ENCODE measurements around the gene GRID2. TPM values are rescaled to one million over a fixed set of nuclear protein-coding genes. Genes with fewer than 3 reads are reported as not detected.

The GRID2 gene
- total RNA-seq, 2 donors from 2014 or later: 27.3 to 40.4 TPM

GRCh38 chr4:93029769-93030168, 726.0 kb downstream of the GRID2 start:
- no peaks in the 10 kb centered on the region for H3K9me3 ChIP-seq (ENCODE audit: control insufficient read depth, low read length)
- H3K27ac ChIP-seq (ENCODE audit: low read depth, low read length): no peak overlapping the region
- WGBS, 2 experiments (ENCODE audit: insufficient coverage in 1 of 2, insufficient read length in 1 of 2): 91% methylated on average over 1 of the region's 1 CpG; no CpG with 5 or more reads in 1 of the 2 experiments
- Mint-ChIP-seq H3K9me3 (no peaks in the 10 kb centered on the region), H3K27ac (no peak overlapping the region), H3K4me3 (no peak overlapping the region), H3K27me3 (ENCODE audit: insufficient read depth) (no peaks in the 10 kb centered on the region), H3K36me3 (ENCODE audit: low read depth) (peaks cover 3% of the 10 kb centered on the region), H3K4me1 (no peaks in the 10 kb centered on the region)
- no peaks in the 10 kb centered on the region for H3K27me3 ChIP-seq (ENCODE audit: control insufficient read depth, insufficient read depth, low read length, poor library complexity, severe bottlenecking)
- no peak for DNase-seq
- TF ChIP-seq CTCF (conservative IDR thresholded peaks at IDR 0.05): no peak
- H3K9ac ChIP-seq (ENCODE audit: extremely low read depth, low read length, poor library complexity, severe bottlenecking): no peak overlapping the region
- H3K4me1 ChIP-seq (ENCODE audit: control insufficient read depth, insufficient read depth, low read length): no peaks in the 10 kb centered on the region
- H3K36me3 ChIP-seq (ENCODE audit: control insufficient read depth, insufficient read depth, low read length): no peaks in the 10 kb centered on the region
- H3K4me3 ChIP-seq (ENCODE audit: low read length): no peak overlapping the region

- no peaks in the 10 kb centered on the region for H3K9me3 Mint-ChIP-seq
- H3K27ac Mint-ChIP-seq: no peak overlapping the region
- H3K9me3 ChIP-seq (ENCODE audit: control insufficient read depth, low read length): no peaks in the 10 kb centered on the region
- no peaks in the 10 kb centered on the region for H3K27me3 Mint-ChIP-seq (ENCODE audit: insufficient read depth)
- no peak for TF ChIP-seq CTCF (conservative IDR thresholded peaks at IDR 0.05)
- no peaks in the 10 kb centered on the region for H3K4me1 Mint-ChIP-seq
- H3K4me3 Mint-ChIP-seq: no peak overlapping the region
- no peaks in the 10 kb centered on the region for H3K27me3 ChIP-seq (ENCODE audit: control insufficient read depth, insufficient read depth, low read length, poor library complexity, severe bottlenecking)
- no peak overlapping the region for H3K27ac ChIP-seq (ENCODE audit: low read depth, low read length)
- H3K4me1 ChIP-seq (ENCODE audit: control insufficient read depth, insufficient read depth, low read length): no peaks in the 10 kb centered on the region
- DNase-seq: no peak
- H3K36me3 Mint-ChIP-seq (ENCODE audit: low read depth): peaks cover 3% of the 10 kb centered on the region
- H3K36me3 ChIP-seq (ENCODE audit: control insufficient read depth, insufficient read depth, low read length): no peaks in the 10 kb centered on the region
- no peak overlapping the region for H3K9ac ChIP-seq (ENCODE audit: extremely low read depth, low read length, poor library complexity, severe bottlenecking)
- H3K4me3 ChIP-seq (ENCODE audit: low read length): no peak overlapping the region
- 100% methylated on average over 3 of the region's 3 CpGs; no CpG with 5 or more reads in 1 of the 2 experiments for WGBS, 2 experiments (ENCODE audit: insufficient coverage in 1 of 2, insufficient read length in 1 of 2)
Measured at GRCh38 chr4:93030670-93031069, 726.9 kb downstream of the GRID2 start.

GRCh38 chr4:93031431-93032098, 727.8 kb downstream of the GRID2 start:
- no peak overlapping the region for H3K4me3 Mint-ChIP-seq
- DNase-seq: no peak
- no peaks in the 10 kb centered on the region for H3K4me1 Mint-ChIP-seq
- Histone ChIP-seq H3K27ac (ENCODE audit: low read depth, low read length) (no peak overlapping the region), H3K4me3 (ENCODE audit: low read length) (no peak overlapping the region), H3K4me1 (ENCODE audit: control insufficient read depth, insufficient read depth, low read length) (no peaks in the 10 kb centered on the region), H3K27me3 (ENCODE audit: control insufficient read depth, insufficient read depth, low read length, poor library complexity, severe bottlenecking) (no peaks in the 10 kb centered on the region), H3K9ac (ENCODE audit: extremely low read depth, low read length, poor library complexity, severe bottlenecking) (no peak overlapping the region), H3K9me3 (ENCODE audit: control insufficient read depth, low read length) (no peaks in the 10 kb centered on the region), H3K36me3 (ENCODE audit: control insufficient read depth, insufficient read depth, low read length) (no peaks in the 10 kb centered on the region)
- no peaks in the 10 kb centered on the region for H3K9me3 Mint-ChIP-seq
- H3K27me3 Mint-ChIP-seq (ENCODE audit: insufficient read depth): no peaks in the 10 kb centered on the region
- WGBS, 2 experiments (ENCODE audit: insufficient coverage in 1 of 2, insufficient read length in 1 of 2): 89 to 93% methylated on average over 2 of the region's 2 CpGs
- no peak for TF ChIP-seq CTCF (conservative IDR thresholded peaks at IDR 0.05)
- H3K36me3 Mint-ChIP-seq (ENCODE audit: low read depth): peaks cover 3% of the 10 kb centered on the region
- no peak overlapping the region for H3K27ac Mint-ChIP-seq
